Sciatic nerve (tissue), 2 donors: ENCODE measurements around the gene BTG1. TPM values are rescaled to one million over a fixed set of nuclear protein-coding genes. Genes with fewer than 3 reads are reported as not detected.
A peak's percentile ranks its signal among the peaks of the same experiment; 100 is the strongest.
"Not testable (repeated sequence)": the region's sequence is repeated elsewhere in the genome, so short reads cannot be mapped to it uniquely, and the experiment has no call there.

Experiments
- ATAC-seq: fragments of 200-7000 bp; cut with Tn5 transposase; one replicate; pipeline ENCODE4 v1.9.1; 2020; ENCODE audit warnings: mild to moderate bottlenecking, moderate library complexity
- DNase-seq: peaks from one replicate; pipeline ENCODE4 v3.0.0-alpha.2; 2020; ENCODE audit warnings: low spot score
- intact Hi-C: fragments of 100-400 bp; cut with DNase I; formaldehyde crosslinking; loops from one replicate; pipeline ENCODE4 v1.14.2; 2022
- total RNA-seq: library from RNA; stranded (reverse); fragmentation: NEBNext Ultra II Directional; extraction: Animal tissue kit (Norgen Biotek cat#: 25700); gene quantifications from one replicate; pipeline ENCODE4 v1.2.1, GENCODE V29; 2021
- donor health status: DM: no; HTN: no; CAD: no.
- donor health status: DM: no; HTN: no; CAD: no.

BTG1 gene
- total RNA-seq, 1 donor from 2014 or later: 144 TPM

- intact Hi-C loops: no loop called here
- ATAC-seq: no peak
- DNase-seq: no peak
Measured at GRCh38 chr12:92110083-92110640, 35.5 kb downstream of the BTG1 start.

GRCh38 chr12:92109613-92110012, 36.0 kb downstream of the BTG1 start:
- intact Hi-C loops: loop anchor here (5.0 kb wide), 1 partner anchor 1002 kb away; no protein-coding TSS in a partner anchor
- no peak for DNase-seq
- no peak for ATAC-seq

- DNase-seq: no peak
- ATAC-seq: peak; percentile 78
- intact Hi-C loops: loop anchor here (5.0 kb wide), 1 partner anchor 1001 kb away; no protein-coding TSS in a partner anchor
Measured at GRCh38 chr12:92108651-92109050, 37.0 kb downstream of the BTG1 start.

- ATAC-seq: no peak
- intact Hi-C loops: loop anchor here (5.0 kb wide), 1 partner anchor 1000 kb away; no protein-coding TSS in a partner anchor
- no peak for DNase-seq
Measured at GRCh38 chr12:92107621-92108131, 38.0 kb downstream of the BTG1 start.

- DNase-seq (no peak), ATAC-seq (no peak)
- intact Hi-C loops: loop anchor here (5.0 kb wide), 1 partner anchor 1000 kb away; no protein-coding TSS in a partner anchor
Measured at GRCh38 chr12:92107094-92107493, 38.6 kb downstream of the BTG1 start.

GRCh38 chr12:92105676-92106075, 40.0 kb downstream of the BTG1 start:
- intact Hi-C loops: loop anchor here (5.0 kb wide), 1 partner anchor 998 kb away; no protein-coding TSS in a partner anchor
- ATAC-seq: no peak
- DNase-seq: no peak

GRCh38 chr12:92105110-92105509, 40.5 kb downstream of the BTG1 start:
- no peak for DNase-seq
- intact Hi-C loops: loop anchor here (5.0 kb wide), 1 partner anchor 998 kb away; no protein-coding TSS in a partner anchor
- no peak for ATAC-seq

- intact Hi-C loops: no loop called here
- ATAC-seq: no peak
- DNase-seq: no peak
Measured at GRCh38 chr12:92102606-92103005, 43.0 kb downstream of the BTG1 start.

- ATAC-seq (no peak), DNase-seq (no peak)
- intact Hi-C loops: no loop called here
Measured at GRCh38 chr12:92098594-92099380, 46.9 kb downstream of the BTG1 start.

- ATAC-seq (no peak), DNase-seq (no peak)
- intact Hi-C loops: no loop called here
Measured at GRCh38 chr12:92096346-92097136, 49.1 kb downstream of the BTG1 start.

GRCh38 chr12:92094751-92095161, 50.9 kb downstream of the BTG1 start:
- intact Hi-C loops: no loop called here
- DNase-seq (no peak), ATAC-seq (no peak)

GRCh38 chr12:92094301-92094700, 51.3 kb downstream of the BTG1 start:
- intact Hi-C loops, DNase-seq, ATAC-seq: not testable (repeated sequence)
